ENCODE data around the gene GREM2. TPM values are rescaled to one million over a fixed set of nuclear protein-coding genes. Genes with fewer than 3 reads are reported as not detected.

Gene GREM2
- total RNA-seq, 1 experiment from 2014 or later: not detected

DNA sequence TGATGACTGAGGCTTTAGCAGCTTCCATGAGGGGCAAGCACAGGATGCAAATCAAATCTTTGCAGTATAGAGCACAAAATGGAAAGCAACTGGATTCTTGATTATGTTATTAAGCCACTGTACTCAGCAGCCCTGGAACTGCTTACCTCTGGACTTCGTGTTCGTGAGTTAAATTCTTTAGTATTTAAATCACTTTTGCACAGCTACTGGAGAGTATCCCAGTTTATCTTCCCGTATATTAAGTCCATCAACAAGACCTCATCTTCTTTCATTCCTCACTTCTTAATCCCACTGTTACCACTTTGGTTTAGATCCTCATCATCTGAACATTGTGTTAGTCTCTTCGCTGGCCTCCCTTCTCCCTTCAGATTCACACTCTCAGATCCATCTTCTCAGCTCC is 108.9 kb downstream of the GREM2 start:
- H3K4ac ChIP-seq (ENCODE audit: low read depth, low read length): no peak overlapping the region
- H3K27ac ChIP-seq (ENCODE audit: insufficient read length, low read depth, low read length): no peak overlapping the region
- no peaks in the 10 kb centered on the region; the same call in 1 of the 2 replicates for H3K27me3 Mint-ChIP-seq (ENCODE audit: low read depth)
- no peak overlapping the region for H2BK15ac ChIP-seq (ENCODE audit: low read depth, low read length)
- no peaks in the 10 kb centered on the region for H3K27me3 ChIP-seq (ENCODE audit: insufficient read depth, low read length)
- H3K4me2 ChIP-seq (ENCODE audit: insufficient read depth, insufficient read length, low read length): no peak overlapping the region
- no peaks in the 10 kb centered on the region for H4K20me1 ChIP-seq (ENCODE audit: control insufficient read depth, insufficient read depth, insufficient read length)
- no peaks in the 10 kb centered on the region for H3K23me2 ChIP-seq (ENCODE audit: insufficient read length, low read depth, low read length, poor library complexity, severe bottlenecking)
- no peak overlapping the region for H3T11ph ChIP-seq (ENCODE audit: low read length)
- H4K91ac ChIP-seq (ENCODE audit: insufficient read length, low read depth, low read length): no peak overlapping the region
- no peaks in the 10 kb centered on the region for H3K9me3 ChIP-seq (ENCODE audit: control insufficient read depth, low read depth, low read length)
- no peak overlapping the region for H4K5ac ChIP-seq (ENCODE audit: insufficient read length, low read depth, low read length)
- no peak overlapping the region for H3K4me3 Mint-ChIP-seq
- H3K56ac ChIP-seq (ENCODE audit: insufficient read length, low read depth, low read length): no peak overlapping the region
- TF ChIP-seq, protein P1, sequence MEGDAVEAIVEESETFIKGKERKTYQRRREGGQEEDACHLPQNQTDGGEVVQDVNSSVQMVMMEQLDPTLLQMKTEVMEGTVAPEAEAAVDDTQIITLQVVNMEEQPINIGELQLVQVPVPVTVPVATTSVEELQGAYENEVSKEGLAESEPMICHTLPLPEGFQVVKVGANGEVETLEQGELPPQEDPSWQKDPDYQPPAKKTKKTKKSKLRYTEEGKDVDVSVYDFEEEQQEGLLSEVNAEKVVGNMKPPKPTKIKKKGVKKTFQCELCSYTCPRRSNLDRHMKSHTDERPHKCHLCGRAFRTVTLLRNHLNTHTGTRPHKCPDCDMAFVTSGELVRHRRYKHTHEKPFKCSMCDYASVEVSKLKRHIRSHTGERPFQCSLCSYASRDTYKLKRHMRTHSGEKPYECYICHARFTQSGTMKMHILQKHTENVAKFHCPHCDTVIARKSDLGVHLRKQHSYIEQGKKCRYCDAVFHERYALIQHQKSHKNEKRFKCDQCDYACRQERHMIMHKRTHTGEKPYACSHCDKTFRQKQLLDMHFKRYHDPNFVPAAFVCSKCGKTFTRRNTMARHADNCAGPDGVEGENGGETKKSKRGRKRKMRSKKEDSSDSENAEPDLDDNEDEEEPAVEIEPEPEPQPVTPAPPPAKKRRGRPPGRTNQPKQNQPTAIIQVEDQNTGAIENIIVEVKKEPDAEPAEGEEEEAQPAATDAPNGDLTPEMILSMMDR (conservative IDR thresholded peaks at IDR 0.05): no peak
- peaks cover 0 to 4% of the 10 kb centered on the region in 2 experiments; a peak in 1 of 4 replicates for H3K4me1 Mint-ChIP-seq
- no peaks in the 10 kb centered on the region for H3K79me2 ChIP-seq (ENCODE audit: insufficient read depth, low read length)
- WGBS (ENCODE audit: extremely low coverage, insufficient read length, low lambda C conversion rate): no CpG with 5 or more reads among the region's 4 CpGs
- no peak overlapping the region for H3K18ac ChIP-seq (ENCODE audit: insufficient read length, low read depth, low read length)
- H3K79me1 ChIP-seq (ENCODE audit: insufficient read depth, low read depth, low read length, poor library complexity, severe bottlenecking): no peaks in the 10 kb centered on the region
- H2BK12ac ChIP-seq (ENCODE audit: insufficient read length, low read depth, low read length): no peak overlapping the region
- H3K9ac ChIP-seq (ENCODE audit: extremely low read depth, insufficient read length, low read length): no peak overlapping the region
- H2BK5ac ChIP-seq (ENCODE audit: insufficient read length, low read length): no peak overlapping the region
- no peak overlapping the region for H2AK5ac ChIP-seq (ENCODE audit: insufficient read length, low read length)
- H2BK20ac ChIP-seq (ENCODE audit: low read depth, low read length, poor library complexity, severe bottlenecking): no peak overlapping the region
- H2BK120ac ChIP-seq (ENCODE audit: low read depth, low read length, poor library complexity, severe bottlenecking): no peak overlapping the region
- H3K14ac ChIP-seq (ENCODE audit: insufficient read depth, low read length): no peak overlapping the region
- no peak overlapping the region for H3K23ac ChIP-seq (ENCODE audit: insufficient read length, low read depth, low read length)
- no peak overlapping the region for H4K8ac ChIP-seq (replicated peaks; ENCODE audit: insufficient read length, low read depth, low read length)
- H3K4me1 ChIP-seq (ENCODE audit: insufficient read depth, low read length): 0 out of 2 replicates have a peak, but pooled peaks cover 5% of the 10 kb centered on the region
- no peak for DNase-seq
- no peak overlapping the region for H2AFZ ChIP-seq (ENCODE audit: low read length)
- H3K27ac Mint-ChIP-seq: no peak overlapping the region
- no peaks in the 10 kb centered on the region for H3K36me3 Mint-ChIP-seq (ENCODE audit: insufficient read depth in 1 of 3, low read depth in 3 of 3)
- H3K9me3 Mint-ChIP-seq: no peaks in the 10 kb centered on the region
